AG09309 (cell line): ENCODE data around the gene GREB1L.
"Not testable (repeated sequence)": the region's sequence is repeated elsewhere in the genome, so short reads cannot be mapped to it uniquely, and the experiment has no call there.

Source experiments
- DNase-seq: peaks from one replicate; pipeline ENCODE4 v3.0.0-alpha.2; 2010; ENCODE audit warnings: low read depth
- H3K4me3 ChIP-seq: 2 replicates; pipeline ENCODE4 v1.5.1; 2011; ENCODE audit warnings: mild to moderate bottlenecking, low read depth, low read length, moderate library complexity; ENCODE audit not compliant: control insufficient read depth
- CTCF ChIP-seq: IDR thresholded peaks from 2 replicates; pipeline ENCODE4 v1.5.1; 2011; ENCODE audit warnings: mild to moderate bottlenecking, low read depth, low read length, inconsistent platforms; ENCODE audit not compliant: insufficient read depth, control insufficient read depth; ENCODE audit errors: missing control alignments

Gene GREB1L

GRCh38 chr18:21309248-21309647 is 67.2 kb downstream of the GREB1L start:
- H3K4me3 ChIP-seq = no peak overlapping the region
- DNase-seq = no peak
- TF ChIP-seq CTCF = no peak

GRCh38 chr18:21311980-21312379 is 69.9 kb downstream of the GREB1L start:
- not testable (repeated sequence) for H3K4me3 ChIP-seq, DNase-seq

- TF ChIP-seq CTCF = no peak
- no peak overlapping the region for H3K4me3 ChIP-seq
- DNase-seq = no peak
Observed at GRCh38 chr18:21313576-21313975, 71.5 kb downstream of the GREB1L start.

GRCh38 chr18:21314724-21315123 is 72.7 kb downstream of the GREB1L start:
- H3K4me3 ChIP-seq = no peak overlapping the region
- no peak for TF ChIP-seq CTCF
- DNase-seq = no peak

GRCh38 chr18:21315126-21315525 is 73.1 kb downstream of the GREB1L start:
- not testable (repeated sequence) for H3K4me3 ChIP-seq, DNase-seq

- no peak for DNase-seq
- no peak overlapping the region for H3K4me3 ChIP-seq
- TF ChIP-seq CTCF = no peak
Observed at GRCh38 chr18:21315741-21316197, 73.7 kb downstream of the GREB1L start.

GRCh38 chr18:21316296-21316695 is 74.3 kb downstream of the GREB1L start:
- no peak for DNase-seq
- no peak for TF ChIP-seq CTCF
- no peak overlapping the region for H3K4me3 ChIP-seq

- no peak overlapping the region for H3K4me3 ChIP-seq
- no peak for TF ChIP-seq CTCF
- DNase-seq = no peak
Observed at GRCh38 chr18:21321711-21322110, 79.7 kb downstream of the GREB1L start.
